Measurements from ENCODE around the gene MAB21L3. TPM values are rescaled to one million over a fixed set of nuclear protein-coding genes. Genes with fewer than 3 reads are reported as not detected.

MAB21L3 gene
- total RNA-seq, 4 donors from 2014 or later, result 1.3 TPM; not detected in 3

DNA sequence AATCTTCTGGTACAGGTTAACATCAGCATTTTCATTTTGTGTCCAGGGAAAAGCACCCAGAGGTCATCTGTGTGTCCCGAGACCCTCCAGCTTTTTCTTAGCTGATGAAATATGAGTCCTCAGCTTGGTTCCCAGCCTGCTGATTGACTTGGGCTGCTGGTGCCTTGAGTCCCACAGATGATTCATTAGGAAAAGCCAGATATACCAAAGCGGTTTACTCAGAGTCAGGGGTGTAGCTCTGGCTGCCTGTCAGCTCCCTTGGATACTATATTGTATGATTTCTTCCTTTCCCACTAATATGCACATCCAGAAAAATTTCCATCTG lies 43.7 kb upstream of the MAB21L3 start:
- WGBS, 2 donors (ENCODE audit: low coverage in 1 of 2), result 46 to 55% methylated on average over 2 of the region's 2 CpGs
- TF ChIP-seq, protein P1, sequence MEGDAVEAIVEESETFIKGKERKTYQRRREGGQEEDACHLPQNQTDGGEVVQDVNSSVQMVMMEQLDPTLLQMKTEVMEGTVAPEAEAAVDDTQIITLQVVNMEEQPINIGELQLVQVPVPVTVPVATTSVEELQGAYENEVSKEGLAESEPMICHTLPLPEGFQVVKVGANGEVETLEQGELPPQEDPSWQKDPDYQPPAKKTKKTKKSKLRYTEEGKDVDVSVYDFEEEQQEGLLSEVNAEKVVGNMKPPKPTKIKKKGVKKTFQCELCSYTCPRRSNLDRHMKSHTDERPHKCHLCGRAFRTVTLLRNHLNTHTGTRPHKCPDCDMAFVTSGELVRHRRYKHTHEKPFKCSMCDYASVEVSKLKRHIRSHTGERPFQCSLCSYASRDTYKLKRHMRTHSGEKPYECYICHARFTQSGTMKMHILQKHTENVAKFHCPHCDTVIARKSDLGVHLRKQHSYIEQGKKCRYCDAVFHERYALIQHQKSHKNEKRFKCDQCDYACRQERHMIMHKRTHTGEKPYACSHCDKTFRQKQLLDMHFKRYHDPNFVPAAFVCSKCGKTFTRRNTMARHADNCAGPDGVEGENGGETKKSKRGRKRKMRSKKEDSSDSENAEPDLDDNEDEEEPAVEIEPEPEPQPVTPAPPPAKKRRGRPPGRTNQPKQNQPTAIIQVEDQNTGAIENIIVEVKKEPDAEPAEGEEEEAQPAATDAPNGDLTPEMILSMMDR (IDR thresholded peaks at IDR 0.05), result no peak
- TF ChIP-seq POLR2AphosphoS5 (IDR thresholded peaks at IDR 0.05), result peak; percentile 6
- Histone ChIP-seq H3K36me3 (peaks cover 0 to 3% of the 10 kb centered on the region in 2 donors), H3K4me1 (no peaks in the 10 kb centered on the region), H3K4me3 (no peak overlapping the region), H3K27me3 (no peaks in the 10 kb centered on the region), H3K9me3 (no peaks in the 10 kb centered on the region), H3K27ac (peak overlapping the region in 3 of 4 donors; percentile 47 to 60 (median 56))
- peak; percentile 91 for ATAC-seq

DNA sequence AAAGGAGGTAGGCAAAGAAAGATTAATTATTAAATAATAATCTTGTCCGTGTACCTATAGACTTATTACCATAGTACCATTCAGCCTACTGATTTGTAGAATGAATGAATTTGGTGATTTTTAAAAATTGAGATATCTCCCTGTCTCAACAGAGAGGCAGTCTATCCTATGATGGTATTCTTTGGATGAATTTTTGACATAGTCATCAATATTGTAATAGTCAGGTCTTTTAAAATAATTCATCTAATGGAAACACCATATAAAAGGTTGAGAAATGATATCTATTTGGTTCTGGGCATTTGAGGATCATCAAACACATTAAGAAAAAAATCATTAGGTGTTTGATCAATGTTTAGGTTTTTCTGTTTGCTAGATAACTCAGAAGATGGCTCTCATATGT lies 35.6 kb upstream of the MAB21L3 start:
- Histone ChIP-seq H3K27me3 (no peaks in the 10 kb centered on the region), H3K4me1 (no peaks in the 10 kb centered on the region), H3K27ac (no peak overlapping the region), H3K9me3 (no peaks in the 10 kb centered on the region), H3K4me3 (no peak overlapping the region), H3K36me3 (no peaks in the 10 kb centered on the region)
- 0% methylated on average over 1 of the region's 1 CpG for WGBS, 2 donors (ENCODE audit: low coverage in 1 of 2)
- TF ChIP-seq, protein P1 (IDR thresholded peaks at IDR 0.05), result no peak
- TF ChIP-seq POLR2A (IDR thresholded peaks at IDR 0.05) (no peak), POLR2AphosphoS5 (IDR thresholded peaks at IDR 0.05) (no peak), EP300 (IDR thresholded peaks at IDR 0.05) (no peak)
- ATAC-seq, result no peak

DNA sequence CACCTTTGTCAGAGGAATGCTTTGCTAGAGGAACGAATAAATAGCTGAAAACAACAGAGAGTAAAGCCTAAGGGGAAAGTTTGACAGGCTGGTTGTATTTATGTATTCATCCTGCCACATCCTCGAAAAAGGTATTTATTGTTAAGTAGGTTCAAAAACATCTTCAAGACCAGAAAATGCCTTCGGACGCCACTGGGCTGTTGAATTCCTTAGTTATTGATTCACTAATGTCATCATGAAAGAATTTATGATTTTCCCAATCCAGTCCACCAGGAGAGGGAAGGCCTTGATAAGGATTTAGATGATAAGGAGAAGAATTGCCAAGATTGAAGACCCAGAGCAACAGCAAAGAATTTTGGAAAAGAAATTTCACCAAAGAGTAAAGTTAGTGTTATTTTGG lies 35.2 kb upstream of the MAB21L3 start:
- Histone ChIP-seq H3K27ac (no peak overlapping the region), H3K27me3 (no peaks in the 10 kb centered on the region), H3K36me3 (no peaks in the 10 kb centered on the region), H3K4me3 (no peak overlapping the region), H3K9me3 (no peaks in the 10 kb centered on the region), H3K4me1 (no peaks in the 10 kb centered on the region)
- 85 to 90% methylated on average over 4 of the region's 4 CpGs for WGBS, 2 donors (ENCODE audit: low coverage in 1 of 2)
- ATAC-seq, result no peak
- TF ChIP-seq EP300 (IDR thresholded peaks at IDR 0.05), result no peak
- no peak for TF ChIP-seq POLR2AphosphoS5 (IDR thresholded peaks at IDR 0.05)
- TF ChIP-seq POLR2A (IDR thresholded peaks at IDR 0.05), result no peak
- TF ChIP-seq, protein P1 (IDR thresholded peaks at IDR 0.05), result no peak

DNA sequence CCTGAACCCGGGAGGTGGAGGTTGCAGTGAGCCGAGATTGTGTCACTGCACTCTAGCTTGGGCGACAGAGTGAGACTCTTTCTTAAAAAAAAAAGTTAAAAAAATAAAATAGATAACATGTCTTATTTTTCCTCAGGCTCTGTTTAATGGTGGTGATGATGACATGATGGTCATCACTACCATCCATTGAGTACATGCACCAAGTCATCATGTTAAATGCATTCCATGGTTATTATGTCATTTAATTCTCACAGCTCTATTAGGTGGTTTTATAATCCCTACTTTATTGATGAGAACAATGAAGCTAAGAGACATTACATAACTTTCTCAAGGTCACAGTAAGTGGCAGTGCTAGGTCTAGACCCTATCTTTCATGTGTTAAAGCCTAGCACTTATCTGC lies 34.4 kb upstream of the MAB21L3 start:
- no peak overlapping the region for H3K27ac ChIP-seq
- WGBS, 2 donors (ENCODE audit: low coverage in 1 of 2), result 88 to 93% methylated on average over 3 of the region's 3 CpGs
- no peaks in the 10 kb centered on the region for H3K27me3 ChIP-seq
- H3K36me3 ChIP-seq, result no peaks in the 10 kb centered on the region
- no peak for ATAC-seq
- H3K4me1 ChIP-seq, result no peaks in the 10 kb centered on the region
- H3K4me3 ChIP-seq, result no peak overlapping the region
- H3K9me3 ChIP-seq, result no peaks in the 10 kb centered on the region
- no peak for TF ChIP-seq POLR2AphosphoS5 (IDR thresholded peaks at IDR 0.05)
- no peak for TF ChIP-seq POLR2A (IDR thresholded peaks at IDR 0.05)
- TF ChIP-seq EP300 (IDR thresholded peaks at IDR 0.05), result no peak

DNA sequence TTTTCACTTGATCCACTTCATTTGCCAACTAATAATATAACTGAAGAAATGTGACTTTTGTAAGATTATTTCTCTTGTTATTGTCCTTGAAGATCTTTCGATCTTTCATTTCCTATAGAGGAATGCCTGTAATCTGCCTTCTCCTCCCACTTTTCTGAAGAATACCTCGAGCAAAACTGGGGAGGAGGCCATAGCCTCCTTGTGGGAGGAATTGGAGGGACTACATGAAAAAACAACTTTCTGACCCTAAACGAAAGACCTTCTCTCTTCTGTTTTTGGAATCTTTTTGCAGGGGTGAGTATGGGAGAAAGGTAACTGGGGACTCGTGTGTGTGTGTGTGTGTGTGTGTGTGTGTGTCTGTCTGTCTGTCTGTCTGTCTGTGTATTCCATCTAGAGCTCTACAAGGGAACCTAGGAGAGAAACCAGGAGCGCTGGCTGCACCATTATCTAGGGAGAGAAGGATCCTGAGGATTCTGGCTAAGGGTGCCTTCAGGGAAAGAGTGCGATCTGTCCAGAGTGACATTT lies 32.4 kb upstream of the MAB21L3 start:
- no peaks in the 10 kb centered on the region for H3K36me3 ChIP-seq
- no peaks in the 10 kb centered on the region for H3K27me3 ChIP-seq
- H3K4me1 ChIP-seq, result no peaks in the 10 kb centered on the region
- ATAC-seq, result no peak
- WGBS, 2 donors (ENCODE audit: low coverage in 1 of 2), result 68 to 74% methylated on average over 6 of the region's 6 CpGs
- TF ChIP-seq POLR2A (IDR thresholded peaks at IDR 0.05), result no peak
- TF ChIP-seq POLR2AphosphoS5 (IDR thresholded peaks at IDR 0.05), result no peak
- TF ChIP-seq, protein P1 (IDR thresholded peaks at IDR 0.05), result no peak
- TF ChIP-seq EP300 (IDR thresholded peaks at IDR 0.05), result no peak
- H3K27ac ChIP-seq, result no peak overlapping the region
- H3K4me3 ChIP-seq, result no peak overlapping the region
- no peaks in the 10 kb centered on the region for H3K9me3 ChIP-seq

Measured in gastroesophageal sphincter (tissue), 4 donors.